Measurements from ENCODE around the gene REG1A.

Gene REG1A

DNA sequence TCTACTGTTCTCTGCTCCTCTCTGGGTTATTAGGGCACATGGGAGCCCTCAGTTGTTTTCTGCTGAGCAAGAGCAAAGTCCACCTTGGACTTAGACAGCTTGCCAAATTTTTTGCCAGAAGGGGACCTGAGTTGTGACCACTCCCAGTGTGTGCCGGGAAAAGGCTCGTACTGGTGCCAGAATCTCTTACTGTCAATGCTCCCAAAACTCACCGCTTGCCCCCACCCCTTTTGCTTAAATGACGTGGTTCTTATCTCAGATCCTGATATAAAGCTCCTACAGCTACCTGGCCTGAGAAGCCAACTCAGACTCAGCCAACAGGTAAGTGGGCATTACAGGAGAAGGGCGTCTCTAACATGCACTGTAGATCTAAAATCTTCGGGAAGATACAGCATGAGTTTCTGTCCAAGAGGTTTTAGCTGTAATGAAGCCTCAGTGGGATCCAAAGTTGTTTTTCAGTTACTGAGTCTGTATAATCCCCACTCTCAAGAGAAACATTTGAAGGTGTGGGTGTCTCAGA lies at the start of gene REG1A:
Gene REG1A (plus strand): TSS at position 295 of the 520 bp plus-strand sequence. CDS start 374 bp downstream, outside the sequence.
- DNase-seq (ENCODE audit: low spot score), result no peak
- TF ChIP-seq CTCF (IDR thresholded peaks at IDR 0.05; ENCODE audit: extremely low read depth, missing control alignments), result no peak

DNA sequence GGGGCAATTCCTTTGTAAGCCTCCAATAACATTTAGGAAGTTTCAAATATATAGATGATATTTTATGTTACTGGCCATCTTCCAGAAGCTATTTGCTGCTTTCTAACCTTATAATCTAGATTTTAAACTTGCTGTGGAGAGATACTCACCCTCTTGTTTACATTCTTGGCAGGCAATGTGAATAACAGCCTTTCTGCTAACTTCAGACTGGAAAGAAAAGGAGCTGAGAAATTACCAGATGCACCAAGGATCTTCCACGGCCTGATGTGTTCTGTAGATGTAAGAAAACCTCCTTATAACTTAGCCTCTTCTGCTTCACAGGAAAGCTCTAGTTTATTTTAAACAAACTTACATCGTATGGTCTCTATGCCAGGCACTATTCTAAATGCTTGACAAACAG lies 49.2 kb upstream of the REG1A start:
- DNase-seq (ENCODE audit: low spot score), result no peak
- no peak for TF ChIP-seq CTCF (IDR thresholded peaks at IDR 0.05; ENCODE audit: extremely low read depth, missing control alignments)

GRCh38 chr2:79082987-79083386 lies 37.3 kb upstream of the REG1A start:
- no peak for TF ChIP-seq CTCF (IDR thresholded peaks at IDR 0.05; ENCODE audit: extremely low read depth, missing control alignments)

DNA sequence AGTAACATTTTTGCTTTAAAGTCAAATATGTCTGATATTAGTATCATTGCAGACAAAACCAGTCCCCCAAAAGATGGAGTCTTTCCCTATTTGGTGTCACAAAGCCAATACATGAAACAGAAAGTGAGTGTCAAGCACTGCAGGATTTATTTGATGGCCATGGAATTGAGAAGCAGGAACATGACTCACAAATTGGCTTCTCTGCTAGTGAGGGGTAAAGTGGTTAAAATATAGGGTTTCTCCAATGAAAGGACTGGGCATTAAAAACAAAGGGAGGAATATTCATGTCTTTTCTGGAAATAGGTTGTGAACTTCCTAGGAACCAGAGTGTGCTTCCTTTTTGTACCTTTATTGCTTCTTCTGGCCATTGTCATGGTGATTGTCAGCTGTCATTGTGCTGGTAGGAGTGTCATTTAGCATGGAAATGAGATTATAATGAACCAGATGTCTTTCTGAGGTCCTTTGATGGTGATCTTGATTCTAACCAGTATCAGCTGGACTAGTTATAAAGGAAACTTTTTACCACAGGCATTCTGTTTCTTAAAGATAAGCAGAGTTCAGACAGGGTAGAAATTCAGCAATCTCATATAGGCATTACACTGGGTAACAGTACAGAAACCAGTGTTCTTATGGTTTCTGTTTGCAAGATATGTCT lies 36.6 kb upstream of the REG1A start:
- no peak for TF ChIP-seq CTCF (IDR thresholded peaks at IDR 0.05; ENCODE audit: extremely low read depth, missing control alignments)
- DNase-seq (ENCODE audit: low spot score), result no peak

More at GRCh38 chr2:79082987-79083386, 37.3 kb upstream of the REG1A start:
- DNase-seq (ENCODE audit: low spot score), result no peak

- no peak for DNase-seq (ENCODE audit: low spot score)
- TF ChIP-seq CTCF (IDR thresholded peaks at IDR 0.05; ENCODE audit: extremely low read depth, missing control alignments), result no peak
These were observed 35.7 kb upstream of the REG1A start for GRCh38 chr2:79084495-79085135.

DNA sequence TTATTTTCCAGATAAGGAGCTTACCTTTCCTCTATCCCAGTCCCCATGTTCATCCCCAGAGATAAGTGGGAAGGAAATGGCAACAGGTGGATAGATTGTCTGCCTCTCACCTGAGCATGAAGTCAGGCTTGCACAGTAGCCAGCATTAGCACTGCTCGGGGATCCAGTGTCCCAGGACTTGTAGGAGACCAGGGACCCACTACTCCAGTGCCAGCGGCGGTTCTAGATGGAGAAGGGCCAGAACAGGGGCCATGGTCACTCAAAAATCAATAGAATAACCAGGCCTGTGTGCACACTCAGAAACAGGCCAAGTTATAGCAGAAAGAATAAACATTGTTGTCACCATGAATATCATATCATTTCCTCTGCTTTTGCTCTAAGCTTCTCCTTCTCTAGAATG lies 34.9 kb upstream of the REG1A start:
- DNase-seq (ENCODE audit: low spot score), result no peak
- no peak for TF ChIP-seq CTCF (IDR thresholded peaks at IDR 0.05; ENCODE audit: extremely low read depth, missing control alignments)

DNA sequence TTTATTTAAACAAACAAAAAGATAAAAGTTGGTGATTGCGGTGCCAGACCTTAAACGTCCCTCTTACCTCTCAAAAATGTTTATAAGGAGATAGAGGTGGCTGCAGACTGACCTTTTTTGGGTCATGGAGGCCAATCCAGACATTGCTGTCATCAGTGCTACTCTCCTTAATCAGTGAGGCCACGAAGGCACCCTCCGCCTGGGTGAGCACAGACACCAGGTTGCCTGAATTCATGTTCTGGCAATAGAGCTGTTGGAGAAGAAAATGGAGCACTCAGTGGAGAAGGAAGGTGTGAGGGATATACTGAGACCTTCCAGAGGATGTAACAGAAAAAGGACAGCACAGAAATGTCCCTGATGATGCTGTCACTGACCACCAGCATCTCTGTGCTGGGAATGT lies 34.0 kb upstream of the REG1A start:
- DNase-seq (ENCODE audit: low spot score), result no peak
- TF ChIP-seq CTCF (IDR thresholded peaks at IDR 0.05; ENCODE audit: extremely low read depth, missing control alignments), result no peak

All from GM20000 (cell line).